HG03575 (cell line): Measurements from ENCODE around the gene PHRF1.

Source experiments
- ATAC-seq: cut with Tn5 transposase; IDR thresholded peaks from one replicate; pipeline ENCODE4 v1.9.1; 2021; ENCODE audit not compliant: unreplicated experiment, insufficient number of reproducible peaks, low FRiP score; ENCODE audit errors: extremely low read depth

Gene PHRF1

DNA sequence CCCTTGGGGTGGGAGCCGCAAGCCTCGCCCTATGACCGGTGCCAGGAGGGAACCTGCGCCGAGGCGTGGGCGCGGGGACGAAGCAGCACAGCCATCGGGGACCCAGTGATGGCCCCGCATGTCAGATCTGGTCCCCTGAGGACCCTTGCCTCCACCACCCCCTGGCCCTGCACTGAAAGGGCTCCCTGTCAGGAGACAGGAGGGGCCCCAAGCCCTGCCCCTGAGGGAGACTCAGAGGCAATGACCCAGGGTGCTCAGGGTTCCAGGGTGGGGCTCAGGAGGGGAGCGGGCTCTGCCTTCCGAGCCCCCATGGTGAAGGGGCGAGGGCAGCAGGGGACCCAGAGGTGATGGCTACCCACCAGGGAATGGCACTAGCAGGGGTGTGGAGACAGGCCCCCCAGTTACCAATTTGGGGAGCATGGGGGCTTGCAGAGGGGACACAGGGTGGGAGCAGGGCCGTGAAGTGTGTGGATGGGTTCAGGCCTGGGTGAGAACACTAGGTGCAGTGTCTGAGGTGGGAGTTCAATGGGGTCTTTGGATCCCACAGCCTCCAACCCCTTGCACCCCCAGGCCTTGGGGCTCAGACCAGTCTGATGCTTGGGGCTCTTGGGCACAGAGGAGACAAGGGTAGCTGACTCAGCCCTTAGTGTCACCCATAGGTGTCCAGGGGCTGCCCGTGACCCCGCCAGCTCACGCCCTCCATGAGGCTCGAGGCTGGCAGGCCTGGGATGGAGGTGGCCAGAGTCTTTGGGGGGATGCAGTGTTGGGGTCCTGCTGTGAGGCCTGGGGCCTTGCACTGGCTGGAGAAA is 38.4 kb upstream of the PHRF1 start:
- no peak for ATAC-seq

DNA sequence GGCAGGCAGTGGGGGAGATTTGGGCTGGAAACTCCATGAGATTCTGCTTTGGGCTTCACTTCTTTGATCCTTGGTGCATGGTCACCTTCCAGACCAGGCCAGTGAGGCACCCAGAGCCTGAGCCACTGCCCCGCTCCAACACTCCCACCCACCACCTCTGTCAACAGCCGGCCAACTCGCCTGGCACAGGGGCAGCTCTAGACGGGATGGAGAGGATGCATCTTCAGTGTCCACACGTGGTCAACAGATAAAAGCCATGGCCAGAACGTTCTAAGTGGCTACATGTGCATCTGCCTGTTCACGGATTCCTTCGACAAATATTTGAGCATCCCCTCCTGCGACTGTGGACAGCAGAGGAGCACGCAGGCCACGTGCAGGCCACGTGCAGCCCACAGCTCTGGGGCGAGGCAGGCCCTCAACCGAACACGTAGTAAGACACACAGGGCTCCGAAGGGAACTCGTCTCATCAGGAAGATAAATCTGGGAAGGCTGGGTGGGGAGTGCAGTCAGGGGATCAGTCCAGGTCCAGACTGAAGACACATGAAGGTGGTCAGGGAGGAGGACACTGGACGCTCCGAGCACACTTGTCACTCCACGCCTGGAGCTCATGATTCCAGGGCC is 37.7 kb upstream of the PHRF1 start:
- ATAC-seq, result no peak

DNA sequence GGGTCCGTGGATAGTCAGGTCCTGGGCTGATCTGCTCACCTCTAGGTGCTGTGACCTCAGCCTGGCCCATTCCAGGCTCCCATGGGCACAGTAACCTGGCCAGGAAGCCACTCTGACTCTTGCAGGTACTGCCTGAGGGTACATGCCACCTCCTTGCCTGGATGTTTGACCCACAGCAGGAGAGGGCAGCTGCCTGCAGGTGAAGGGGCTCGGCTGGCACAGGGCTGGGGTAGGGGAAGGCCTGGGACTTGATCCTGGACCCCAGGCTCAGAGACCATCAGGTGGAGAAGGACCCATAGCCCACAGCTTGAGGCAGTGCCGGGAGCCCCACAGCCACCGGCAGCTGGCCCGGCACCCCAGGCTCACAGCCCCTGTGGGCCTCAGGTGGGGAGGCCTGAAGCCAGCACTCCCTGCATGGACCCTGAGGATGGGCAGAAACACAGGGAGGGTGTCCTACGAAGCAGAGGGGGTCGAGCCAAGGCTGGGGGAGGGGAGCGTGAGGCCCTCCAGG is 36.2 kb upstream of the PHRF1 start:
- ATAC-seq, result no peak

DNA sequence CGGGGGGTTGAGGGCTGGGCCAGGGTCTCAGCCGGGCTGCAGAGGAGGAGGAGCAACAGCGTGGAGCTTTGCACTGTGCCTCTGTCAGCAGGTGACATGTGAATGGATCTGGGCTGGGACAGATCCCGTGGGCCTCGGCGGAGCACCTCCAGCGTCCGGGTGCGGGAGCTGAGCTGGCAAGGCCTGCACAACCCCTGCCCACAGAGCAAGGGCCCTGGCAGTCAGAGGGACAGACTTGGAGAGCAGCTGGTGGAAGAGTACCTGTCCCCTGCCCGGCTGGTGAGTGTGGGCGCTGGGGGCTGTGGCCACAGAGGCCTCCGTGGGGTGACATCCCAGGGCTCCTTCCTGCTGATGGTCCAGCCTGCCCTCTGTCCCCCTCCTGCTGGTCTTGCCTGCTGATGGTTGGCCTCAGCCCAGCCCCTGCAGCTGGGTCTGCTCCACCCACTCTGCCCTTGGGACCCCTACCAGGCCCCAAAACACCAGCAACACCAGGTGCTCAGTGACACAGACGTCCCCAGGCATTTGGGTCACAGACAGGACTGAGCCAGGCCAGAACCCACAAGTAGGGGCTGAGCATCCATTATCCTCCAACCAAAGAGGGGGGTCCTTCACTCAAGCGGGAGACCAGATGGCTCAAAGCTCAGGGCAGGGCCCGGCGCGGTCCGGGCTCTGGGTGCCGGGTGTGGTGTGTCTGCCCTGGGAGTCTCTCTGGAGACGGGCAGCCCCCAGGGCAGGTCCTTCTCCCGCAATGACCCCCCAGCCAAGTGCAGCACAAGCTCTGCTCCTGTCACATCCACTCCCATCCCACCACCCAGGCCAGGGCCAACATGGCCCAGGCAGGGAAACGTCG is 35.5 kb upstream of the PHRF1 start:
- ATAC-seq, result no peak

DNA sequence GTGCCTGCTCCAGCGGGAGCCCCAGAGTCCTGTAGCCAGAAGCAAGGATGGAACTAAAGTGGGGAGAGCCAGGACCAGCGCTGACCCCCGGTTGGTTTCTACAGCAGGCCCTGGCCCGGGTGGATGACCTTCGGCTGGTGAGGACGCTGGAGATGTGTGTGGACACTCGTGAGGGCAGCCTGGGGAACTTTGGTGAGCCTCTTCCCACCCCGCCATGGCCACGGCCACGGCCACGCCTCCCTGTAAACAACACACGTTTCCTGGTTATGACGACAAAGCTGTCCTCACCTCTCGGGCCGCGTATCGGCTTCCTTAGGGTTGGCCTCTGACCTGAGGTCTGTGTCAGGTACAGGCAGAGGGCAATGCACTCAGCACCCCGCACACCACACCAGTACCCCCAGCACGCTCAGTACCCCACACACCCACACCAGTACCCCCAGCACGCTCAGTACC is 34.8 kb upstream of the PHRF1 start:
- ATAC-seq, result no peak

DNA sequence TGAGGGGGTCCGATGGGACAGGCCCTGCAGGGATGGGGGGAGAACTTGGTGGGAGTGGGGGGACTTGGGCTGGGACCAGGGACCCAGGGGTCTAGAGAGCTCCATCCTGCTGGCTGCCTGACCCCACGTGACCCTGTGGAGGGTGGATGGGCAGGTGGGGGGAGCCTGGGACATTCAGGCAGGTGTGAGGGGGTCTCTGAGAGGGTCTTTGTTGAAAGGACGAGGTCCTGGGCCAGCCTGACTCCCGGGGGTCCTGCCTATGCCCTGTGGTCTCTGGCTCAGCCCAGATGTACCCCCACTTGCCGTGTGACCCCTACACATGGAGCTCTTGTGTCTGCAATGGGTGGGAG is 31.5 kb upstream of the PHRF1 start:
- no peak for ATAC-seq

DNA sequence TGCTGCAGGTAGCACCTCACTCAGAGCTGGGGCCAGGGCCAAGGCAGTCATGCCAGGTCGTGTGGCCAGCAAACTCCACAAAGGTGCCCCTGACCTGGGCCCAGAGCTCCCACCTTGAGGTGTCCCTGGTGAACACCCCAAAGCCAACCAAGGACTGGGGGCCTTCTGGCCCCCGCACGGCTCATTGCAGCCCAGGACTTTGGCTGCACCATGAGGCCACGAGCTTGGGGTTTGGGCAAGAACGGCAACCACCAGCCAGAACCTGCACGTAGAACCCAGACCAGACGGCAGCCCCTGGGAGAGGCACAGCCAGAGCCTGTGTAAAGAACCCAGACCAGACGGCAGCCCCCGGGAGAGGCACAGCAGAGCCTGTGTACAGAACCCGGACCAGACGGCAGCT is 31.1 kb upstream of the PHRF1 start:
- no peak for ATAC-seq

DNA sequence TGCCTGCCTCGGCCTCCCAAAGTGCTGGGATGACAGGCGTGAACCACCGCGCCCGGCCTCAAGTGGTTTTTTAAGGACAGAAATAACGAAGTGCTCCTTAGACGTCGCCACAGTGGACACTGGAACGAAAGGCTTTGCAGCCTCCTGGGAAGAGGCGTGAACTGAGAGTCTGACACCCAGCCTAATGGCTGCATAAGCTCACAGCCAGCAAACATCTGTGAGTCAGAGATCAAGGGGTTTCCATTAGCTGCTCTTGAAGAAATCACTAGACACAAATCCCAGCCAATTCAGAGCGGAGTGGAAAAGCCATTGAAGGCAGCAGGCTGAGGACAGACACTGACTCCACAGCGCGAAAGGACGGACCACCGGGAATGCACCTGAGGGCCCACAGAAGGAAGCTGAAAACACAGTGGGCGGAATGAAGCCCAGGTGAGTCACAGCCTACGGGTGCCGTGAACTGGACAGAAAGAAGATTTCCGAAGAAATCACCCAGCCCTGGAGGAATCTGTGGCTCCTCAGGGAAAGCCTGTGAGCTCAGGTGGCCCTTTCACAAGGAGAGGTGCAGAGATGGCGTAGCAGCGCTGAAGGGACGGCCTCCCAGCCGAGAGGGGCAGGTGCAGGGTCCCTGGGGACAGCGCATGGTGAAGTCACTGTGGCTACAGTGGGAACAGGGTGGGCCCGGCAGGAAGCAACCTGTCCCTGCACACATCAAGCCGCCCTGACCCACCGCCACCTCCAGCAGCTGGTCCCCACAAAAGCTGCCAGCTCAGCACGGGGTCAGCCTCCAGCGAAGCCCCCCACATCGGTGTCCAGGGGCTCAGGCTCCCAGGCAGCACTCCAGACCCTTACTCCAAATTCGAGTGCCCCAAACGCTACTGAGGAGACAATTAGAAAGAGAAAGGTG is 27.3 kb upstream of the PHRF1 start:
- no peak for ATAC-seq

DNA sequence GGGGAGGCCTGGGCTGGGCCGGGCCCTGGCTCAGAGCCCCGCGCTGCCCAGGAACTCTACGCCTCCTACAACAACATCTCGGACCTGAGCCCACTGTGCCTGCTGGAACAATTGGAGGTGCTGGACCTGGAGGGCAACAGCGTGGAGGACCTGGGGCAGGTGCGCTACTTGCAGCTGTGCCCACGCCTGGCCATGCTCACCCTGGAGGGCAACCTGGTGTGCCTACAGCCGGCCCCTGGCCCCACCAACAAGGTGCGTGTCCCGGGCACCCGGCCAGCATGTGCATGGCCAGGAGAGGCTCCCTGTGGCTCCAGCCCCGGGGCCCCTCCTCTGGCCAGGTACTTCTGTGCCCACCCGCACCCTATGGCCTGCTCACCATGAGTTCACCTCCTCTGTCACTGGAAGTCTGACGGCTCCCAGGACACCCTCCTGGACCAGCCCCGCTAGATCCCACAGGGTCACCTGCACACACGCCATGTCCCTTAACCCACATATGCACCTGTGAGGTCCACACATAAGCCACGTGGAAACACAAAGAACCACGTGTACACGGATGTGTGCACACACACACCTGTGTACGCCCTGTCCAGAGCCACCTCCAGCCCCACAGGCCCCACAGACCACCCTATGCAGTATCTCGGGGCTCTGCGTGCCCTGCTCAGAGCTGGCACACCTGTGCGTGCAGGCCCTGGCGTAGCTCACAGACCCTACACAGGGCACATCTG is 26.1 kb upstream of the PHRF1 start:
- ATAC-seq, result no peak

DNA sequence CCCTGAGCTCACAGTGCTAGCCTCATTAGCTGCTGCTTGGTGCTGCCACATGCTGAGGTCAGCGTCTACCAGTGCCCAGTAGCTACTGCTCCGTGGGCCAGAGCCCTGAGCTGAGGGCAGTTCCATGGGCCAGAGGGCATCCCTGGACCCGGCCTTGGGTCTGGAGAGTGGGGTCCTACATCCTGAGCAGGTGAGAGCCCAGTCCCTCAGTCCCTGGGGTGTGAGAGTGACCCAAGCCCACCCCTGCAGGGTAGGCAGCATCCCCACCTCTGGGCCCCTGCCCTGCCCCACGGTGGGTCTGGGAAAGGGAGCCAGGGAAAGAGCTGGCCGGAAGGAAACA is 25.6 kb upstream of the PHRF1 start:
- no peak for ATAC-seq

DNA sequence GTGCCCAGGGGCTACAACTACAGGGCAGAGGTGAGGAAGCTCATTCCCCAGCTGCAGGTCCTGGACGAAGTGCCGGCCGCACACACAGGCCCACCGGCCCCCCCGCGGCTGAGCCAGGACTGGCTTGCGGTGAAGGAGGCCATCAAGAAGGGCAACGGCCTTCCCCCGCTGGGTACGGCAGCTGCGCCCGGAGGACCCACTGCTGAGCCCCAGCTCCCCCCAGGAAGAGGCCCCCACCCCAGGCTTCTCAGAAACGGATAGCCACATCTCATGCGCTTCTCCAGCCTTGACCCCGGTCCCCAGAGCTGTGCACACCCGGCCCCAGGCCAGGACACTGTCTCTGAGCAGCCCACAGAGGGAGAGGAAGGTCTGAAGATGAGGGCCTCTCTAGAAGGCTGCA is 25.1 kb upstream of the PHRF1 start:
- no peak for ATAC-seq

DNA sequence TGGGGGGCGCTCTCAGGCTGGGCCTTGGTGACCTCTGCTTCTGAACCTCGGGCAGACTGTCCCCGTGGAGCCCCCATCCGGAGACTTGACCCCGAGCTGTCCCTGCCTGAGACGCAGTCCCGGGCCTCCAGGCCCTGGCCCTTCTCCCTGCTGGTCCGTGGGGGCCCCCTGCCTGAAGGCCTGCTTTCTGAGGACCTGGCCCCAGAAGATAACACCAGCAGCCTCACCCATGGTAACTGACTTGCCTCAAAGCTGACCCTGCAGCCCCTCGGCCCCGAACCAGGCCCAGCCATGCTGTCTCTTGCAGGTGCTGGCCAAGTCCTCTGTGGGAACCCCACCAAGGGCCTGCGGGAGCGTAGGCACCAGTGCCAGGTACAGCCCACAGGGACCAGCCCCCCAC is 24.7 kb upstream of the PHRF1 start:
- no peak for ATAC-seq

DNA sequence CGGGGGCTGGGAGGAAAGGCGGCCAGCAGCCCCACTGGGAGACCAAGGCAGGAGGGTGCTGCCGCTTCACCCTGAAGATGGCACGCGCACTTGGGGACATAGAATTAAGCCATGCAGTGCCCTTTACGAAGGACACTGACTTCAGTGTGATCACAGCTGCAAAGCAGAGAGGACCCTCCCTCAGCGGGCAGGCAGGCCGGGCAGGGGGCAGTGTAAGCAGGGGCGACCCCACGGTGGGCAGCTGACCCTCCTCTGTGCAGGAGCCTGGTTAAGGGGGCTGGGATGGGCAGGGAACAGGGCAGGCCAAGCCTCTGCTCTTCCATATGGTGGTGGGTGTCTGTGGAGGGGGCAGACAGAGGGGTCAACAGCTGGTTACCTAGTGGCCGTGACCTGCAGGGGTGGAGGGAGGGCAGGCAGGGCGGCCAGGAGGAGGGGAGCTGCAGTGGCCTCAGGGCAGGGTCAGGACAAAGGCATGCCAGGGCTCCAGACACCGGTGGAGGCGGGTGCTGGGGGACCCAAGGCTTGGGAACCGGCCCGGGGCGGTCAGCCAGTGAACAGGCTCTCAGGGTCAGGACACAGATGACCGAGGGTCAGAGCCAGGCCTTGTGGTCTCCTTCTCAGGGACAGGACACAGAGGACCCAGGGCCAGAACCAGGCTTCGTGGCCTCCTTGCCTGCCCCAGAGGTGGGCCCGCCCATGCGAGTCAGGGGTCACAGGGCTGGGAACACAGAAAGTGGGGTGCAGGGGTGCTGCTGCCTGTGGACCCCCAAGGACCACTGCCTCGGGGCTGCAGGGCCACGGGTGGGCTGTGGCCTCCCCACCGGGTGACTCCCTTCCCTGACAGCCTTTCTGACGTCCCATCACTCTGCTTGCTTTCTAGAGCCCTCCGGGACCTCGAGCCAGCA is 22.9 kb upstream of the PHRF1 start:
- no peak for ATAC-seq

DNA sequence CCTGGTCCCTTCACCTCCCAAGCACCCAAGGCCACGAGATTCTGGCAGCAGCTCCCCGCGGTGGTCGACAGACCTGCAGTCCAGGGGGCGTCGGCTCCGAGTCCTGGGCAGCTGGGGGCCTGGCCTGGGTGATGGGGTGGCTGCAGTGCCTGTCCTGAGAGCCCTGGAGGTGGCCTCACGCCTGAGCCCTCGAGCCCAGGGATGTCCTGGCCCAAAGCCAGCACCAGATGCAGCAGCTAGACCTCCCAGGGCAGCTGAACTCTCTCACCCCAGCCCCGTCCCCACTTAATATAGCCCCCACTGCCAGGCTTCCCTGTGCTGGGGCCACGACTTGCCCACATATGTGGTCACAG is 22.3 kb upstream of the PHRF1 start:
- ATAC-seq, result no peak

DNA sequence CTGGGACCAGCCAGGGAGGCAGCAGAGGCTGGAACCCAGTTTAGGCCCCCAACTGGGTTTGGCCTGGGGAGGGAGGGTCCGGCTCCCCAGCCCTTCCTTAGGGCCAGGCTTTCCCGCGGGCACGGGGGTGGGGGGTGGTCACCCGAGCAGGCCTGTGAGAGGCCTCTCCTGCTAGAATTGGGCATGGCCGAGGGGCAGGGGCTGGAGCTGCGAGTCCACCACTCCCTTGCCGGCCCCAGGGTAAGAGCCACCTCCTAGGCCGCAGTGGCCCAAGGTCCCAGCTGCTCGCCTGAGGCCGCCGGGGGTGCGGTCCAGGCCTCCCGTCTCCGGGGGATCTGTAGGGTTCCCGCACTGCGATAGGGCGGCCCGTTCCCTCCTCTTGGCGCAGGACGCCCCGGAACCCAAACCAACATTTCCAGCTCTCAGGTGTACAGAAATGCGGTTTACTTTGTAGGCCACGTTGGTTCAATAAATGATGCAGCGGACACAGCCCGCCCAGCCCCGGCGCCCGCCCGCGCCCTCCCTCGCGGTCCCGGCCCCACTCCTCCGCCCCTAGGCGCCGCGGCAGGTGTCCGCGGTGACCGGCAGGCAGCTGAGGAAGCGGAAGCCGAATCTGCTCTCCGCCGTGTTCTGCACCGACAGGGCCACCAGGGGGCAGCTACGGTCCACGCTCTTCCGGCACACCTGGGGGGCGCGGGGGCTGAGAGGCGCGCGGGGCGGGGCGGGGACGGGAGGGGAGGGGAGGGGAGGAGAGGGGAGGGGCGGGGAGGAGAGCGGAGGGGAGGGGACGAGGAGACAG is 21.6 kb upstream of the PHRF1 start:
- no peak for ATAC-seq

DNA sequence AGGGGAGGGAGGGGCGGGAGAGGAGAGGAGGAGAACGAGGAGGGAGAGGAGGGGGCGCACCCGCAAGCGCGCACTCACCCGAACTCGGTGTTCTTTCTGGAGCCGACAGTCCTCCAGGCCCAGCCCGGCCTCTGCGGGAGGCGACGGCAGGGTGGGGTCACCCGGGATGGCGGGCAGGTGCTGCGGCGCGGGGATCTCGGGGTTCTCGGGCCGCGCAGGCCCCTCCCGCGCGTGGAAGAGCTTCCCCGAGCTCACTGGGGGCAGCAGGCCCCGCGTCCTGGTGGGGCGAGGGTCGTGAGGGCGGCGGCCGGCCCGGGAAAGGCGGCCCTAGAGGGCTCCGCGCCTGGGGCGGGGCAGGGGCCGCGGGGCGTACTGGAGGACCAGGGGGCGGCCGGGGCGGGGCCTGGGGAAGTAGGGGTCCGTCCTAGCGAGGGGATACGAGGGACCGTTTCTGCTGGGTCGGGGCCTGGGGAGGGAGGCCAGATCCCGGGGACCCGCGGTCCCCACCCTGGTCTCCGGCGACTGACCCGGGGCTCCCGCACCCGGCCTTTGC is 21.0 kb upstream of the PHRF1 start:
- no peak for ATAC-seq
